A673 (cell line): ENCODE results near the gene DLEC1. TPM values are rescaled to one million over a fixed set of nuclear protein-coding genes. Genes with fewer than 3 reads are reported as not detected.

Experiments used
- BruUV-seq: library from RNA; stranded (reverse); fragments of 400-500 nt; replicated peaks from 2 replicates; lab custom pipeline; 2021; lab: Mats Ljungman, UMichigan
- CTCF ChIA-PET: fragments of 300-600 bp; sonication (Branson Sonifier 250); formaldehyde crosslinking; loops from one replicate; lab custom pipeline; 2022; ENCODE audit warnings: antibody characterized with exemption; lab: Charles Lee
- POLR2A ChIA-PET: fragments of 300-600 bp; sonication (Branson Sonifier 250); formaldehyde crosslinking; loops from one replicate; lab custom pipeline; 2022; ENCODE audit warnings: antibody characterized with exemption; ENCODE audit not compliant: low non-redundant PET; lab: Charles Lee
- DNase-seq: peaks from one replicate; pipeline ENCODE4 v3.0.0-alpha.2; 2015; ENCODE audit warnings: low spot score
- H3K27ac ChIP-seq: fragments of 200-600 bp; sonication (generic); 2 replicates; pipeline ENCODE4 v1.5.1; 2016; ENCODE audit warnings: mixed run types, low read depth, mild to moderate bottlenecking, mixed read lengths, antibody characterized with exemption, low read length; ENCODE audit not compliant: poor library complexity, severe bottlenecking
- H3K27me3 ChIP-seq: fragments of 200-600 bp; sonication (generic); replicated peaks from 2 replicates; pipeline ENCODE4 v1.6.1; 2017; ENCODE audit warnings: mixed run types, low read depth, mild to moderate bottlenecking, mixed read lengths, antibody characterized with exemption, low read length; ENCODE audit not compliant: insufficient read depth, poor library complexity
- H3K36me3 ChIP-seq: fragments of 200-600 bp; sonication (generic); 2 replicates; pipeline ENCODE4 v1.6.1; 2016; ENCODE audit warnings: mixed run types, mild to moderate bottlenecking, mixed read lengths, antibody characterized with exemption, low read length; ENCODE audit not compliant: insufficient read depth, poor library complexity, severe bottlenecking
- H3K4me1 ChIP-seq: fragments of 200-600 bp; sonication (generic); 2 replicates; pipeline ENCODE4 v1.6.1; 2017; ENCODE audit warnings: mixed run types, mild to moderate bottlenecking, mixed read lengths, antibody characterized with exemption, low read length; ENCODE audit not compliant: insufficient read depth, poor library complexity, severe bottlenecking
- H3K4me3 ChIP-seq: fragments of 200-600 bp; sonication (generic); 2 replicates; pipeline ENCODE4 v1.5.1; 2016; ENCODE audit warnings: low read depth, mixed run types, mild to moderate bottlenecking, mixed read lengths, low read length; ENCODE audit not compliant: poor library complexity, severe bottlenecking
- H3K9me3 ChIP-seq: fragments of 200-600 bp; sonication (generic); 2 replicates; pipeline ENCODE4 v1.6.1; 2016; ENCODE audit warnings: mixed run types, low read depth, mild to moderate bottlenecking, mixed read lengths, antibody characterized with exemption, low read length; ENCODE audit not compliant: poor library complexity, severe bottlenecking
- CTCF ChIP-seq: fragments of 300-800, 200-600 bp; sonication (generic); conservative IDR thresholded peaks from 2 replicates; pipeline ENCODE4 v1.5.1; 2017; ENCODE audit warnings: low read depth, mild to moderate bottlenecking, antibody characterized with exemption, low read length, moderate library complexity, mixed read lengths
- EZH2 ChIP-seq: fragments of 200-600 bp; sonication (generic); IDR thresholded peaks from 2 replicates; pipeline ENCODE4 v1.6.1; 2017; ENCODE audit warnings: borderline replicate concordance, low read depth, mild to moderate bottlenecking, mixed read lengths, antibody characterized with exemption, low read length; ENCODE audit not compliant: poor library complexity, severe bottlenecking
- intact Hi-C: fragments of 100-400 bp; cut with micrococcal nuclease; formaldehyde crosslinking; loops from one replicate; pipeline ENCODE4 v1.10.0; 2022; ENCODE audit not compliant: unreplicated experiment
- total RNA-seq: library from RNA; stranded (reverse); gene quantifications from 2 replicates; pipeline ENCODE4 v1.2.3, GENCODE V29; 2021

The DLEC1 gene
- total RNA-seq, 1 experiment from 2014 or later, result not detected

- H3K4me3 ChIP-seq, result no peak overlapping the region
- H3K9me3 ChIP-seq, result no peaks in the 10 kb centered on the region
- TF ChIP-seq CTCF, result peak; percentile 65
- no peak for TF ChIP-seq EZH2
- no peaks in the 10 kb centered on the region for H3K36me3 ChIP-seq
- H3K27ac ChIP-seq, result no peak overlapping the region
- intact Hi-C loops, result loop anchor here (5.0 to 10.0 kb wide), 2 partner anchors 167 to 364 kb away; partner anchors contain the start of gene SLC22A14
- H3K27me3 ChIP-seq, result no peaks in the 10 kb centered on the region
- no peaks in the 10 kb centered on the region for H3K4me1 ChIP-seq
- DNase-seq, result peak; percentile 58
- ChIA-PET CTCF (no interaction called here), POLR2A (no interaction called here)
- no TSS peak for BruUV-seq
Observed at GRCh38 chr3:38117748-38118420, 78.9 kb downstream of the DLEC1 start.

GRCh38 chr3:38118421-38119247 lies 79.6 kb downstream of the DLEC1 start:
- Histone ChIP-seq H3K36me3 (no peaks in the 10 kb centered on the region), H3K9me3 (no peaks in the 10 kb centered on the region), H3K4me3 (no peak overlapping the region), H3K4me1 (no peaks in the 10 kb centered on the region), H3K27ac (no peak overlapping the region), H3K27me3 (no peaks in the 10 kb centered on the region)
- no TSS peak for BruUV-seq
- DNase-seq, result no peak
- POLR2A ChIA-PET, result no interaction called here
- no peak for TF ChIP-seq EZH2
- TF ChIP-seq CTCF, result no peak
- CTCF ChIA-PET, result no interaction called here
- intact Hi-C loops, result loop anchor here (5.0 to 10.0 kb wide), 2 partner anchors 166 to 364 kb away; partner anchors contain the start of gene SLC22A14

DNA sequence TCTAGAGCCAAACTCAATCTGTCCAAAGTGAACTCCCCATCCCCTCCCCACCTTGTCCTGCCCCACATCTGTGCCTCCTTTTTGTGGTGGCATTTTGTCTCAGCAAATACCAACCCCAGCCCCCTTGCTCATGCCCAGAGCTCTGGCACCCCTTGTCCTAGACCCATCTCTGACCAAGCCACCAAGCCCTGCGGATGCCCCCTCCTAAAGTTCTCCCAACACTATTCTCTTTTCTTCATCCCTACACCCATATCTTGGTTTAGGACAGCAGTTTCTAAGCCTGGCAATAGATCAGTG lies 80.2 kb downstream of the DLEC1 start:
- no peak overlapping the region for H3K4me3 ChIP-seq
- no peak for TF ChIP-seq CTCF
- no peak for TF ChIP-seq EZH2
- no peak overlapping the region for H3K27ac ChIP-seq
- no TSS peak for BruUV-seq
- H3K27me3 ChIP-seq, result no peaks in the 10 kb centered on the region
- intact Hi-C loops, result loop anchor here (5.0 to 10.0 kb wide), 2 partner anchors 166 to 363 kb away; partner anchors contain the start of gene SLC22A14
- DNase-seq, result no peak
- no peaks in the 10 kb centered on the region for H3K9me3 ChIP-seq
- CTCF ChIA-PET, result no interaction called here
- H3K36me3 ChIP-seq, result no peaks in the 10 kb centered on the region
- POLR2A ChIA-PET, result no interaction called here
- no peaks in the 10 kb centered on the region for H3K4me1 ChIP-seq
